HG02759 (cell line): ENCODE results near the gene MIDN.

ENCODE experiments used
- ATAC-seq: cut with Tn5 transposase; IDR thresholded peaks from one replicate; pipeline ENCODE4 v1.9.1; 2021; ENCODE audit warnings: mild to moderate bottlenecking, moderate library complexity; ENCODE audit not compliant: unreplicated experiment

MIDN gene

DNA sequence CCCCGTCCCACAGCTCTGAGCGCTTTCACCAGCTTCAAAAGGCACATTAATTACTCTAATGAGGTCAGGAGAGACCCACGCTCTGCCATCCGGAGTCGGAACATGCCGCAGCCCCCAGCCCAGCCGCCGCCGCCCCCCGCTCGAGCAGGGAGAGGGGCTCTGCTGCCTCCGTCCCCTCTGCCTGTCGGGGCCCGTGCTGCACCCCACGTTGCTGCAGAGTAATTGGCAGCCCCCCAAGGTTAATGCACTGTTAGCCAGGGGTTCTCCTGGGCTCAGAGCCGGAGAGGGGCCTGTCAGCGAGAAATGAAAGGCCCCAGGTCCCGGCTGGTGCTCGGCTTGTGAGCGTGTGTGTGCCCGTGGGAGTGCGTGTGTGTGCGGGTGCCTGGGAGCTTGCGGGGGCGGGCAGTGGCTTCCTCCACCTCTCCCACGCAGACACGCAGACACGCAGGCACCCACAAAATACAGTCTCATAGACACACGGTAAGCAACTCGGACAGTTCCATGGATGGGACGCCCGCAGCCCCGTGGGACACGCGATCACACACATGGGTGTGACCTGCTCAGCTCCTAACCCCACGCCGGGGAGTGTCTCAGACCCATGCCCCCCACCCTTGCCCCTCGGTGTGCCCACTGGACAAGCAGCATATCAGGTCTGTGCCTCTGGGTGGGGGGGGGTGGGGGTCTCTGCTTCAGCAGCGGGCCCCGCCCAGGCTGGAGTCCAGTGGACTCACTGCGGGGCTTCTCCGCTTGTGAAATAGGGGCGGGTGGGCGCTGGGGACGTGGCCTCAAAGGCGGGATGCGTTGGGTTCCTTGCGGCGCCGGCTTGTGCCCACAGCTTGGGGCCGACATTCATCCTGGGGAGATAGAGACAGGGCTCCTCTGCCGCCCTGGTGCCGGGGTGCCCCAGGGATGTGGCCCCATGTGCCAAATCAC is 32.5 kb downstream of the MIDN start:
- no peak for ATAC-seq

DNA sequence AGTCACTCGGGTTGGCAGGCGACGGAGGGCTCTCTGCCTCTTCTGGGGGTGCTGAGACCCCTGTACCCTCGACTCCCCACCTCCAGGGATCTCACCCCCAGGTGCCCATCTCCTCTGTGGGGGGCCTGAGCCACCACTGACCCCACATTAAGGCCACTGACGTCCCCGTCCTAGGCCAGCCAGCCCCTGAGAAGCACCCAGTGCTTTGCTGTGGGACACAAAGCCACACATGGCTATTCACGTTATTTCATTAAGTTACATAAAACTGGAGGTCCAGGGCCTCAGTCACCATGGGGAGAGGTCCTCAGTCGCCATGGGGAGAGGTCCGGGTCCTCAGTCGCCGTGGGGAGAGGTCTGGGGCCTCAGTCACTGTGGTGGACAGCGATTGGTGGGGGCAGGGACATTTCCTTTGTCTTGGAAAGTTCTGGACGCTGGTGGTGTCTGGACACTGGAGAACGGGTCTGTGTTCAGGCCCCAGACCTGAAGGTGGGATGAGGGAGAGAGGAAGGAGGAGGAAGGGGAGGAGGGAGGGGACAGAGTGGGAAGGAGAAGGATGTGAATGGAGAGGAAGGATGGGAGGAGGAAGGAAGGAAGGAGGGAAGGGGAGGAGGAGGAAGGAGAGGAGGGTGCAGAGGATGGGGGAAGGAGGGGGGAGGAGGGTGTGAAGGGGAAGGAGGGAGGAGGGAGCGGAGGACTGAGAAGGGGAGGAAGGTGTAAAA is 33.3 kb downstream of the MIDN start:
- no peak for ATAC-seq

DNA sequence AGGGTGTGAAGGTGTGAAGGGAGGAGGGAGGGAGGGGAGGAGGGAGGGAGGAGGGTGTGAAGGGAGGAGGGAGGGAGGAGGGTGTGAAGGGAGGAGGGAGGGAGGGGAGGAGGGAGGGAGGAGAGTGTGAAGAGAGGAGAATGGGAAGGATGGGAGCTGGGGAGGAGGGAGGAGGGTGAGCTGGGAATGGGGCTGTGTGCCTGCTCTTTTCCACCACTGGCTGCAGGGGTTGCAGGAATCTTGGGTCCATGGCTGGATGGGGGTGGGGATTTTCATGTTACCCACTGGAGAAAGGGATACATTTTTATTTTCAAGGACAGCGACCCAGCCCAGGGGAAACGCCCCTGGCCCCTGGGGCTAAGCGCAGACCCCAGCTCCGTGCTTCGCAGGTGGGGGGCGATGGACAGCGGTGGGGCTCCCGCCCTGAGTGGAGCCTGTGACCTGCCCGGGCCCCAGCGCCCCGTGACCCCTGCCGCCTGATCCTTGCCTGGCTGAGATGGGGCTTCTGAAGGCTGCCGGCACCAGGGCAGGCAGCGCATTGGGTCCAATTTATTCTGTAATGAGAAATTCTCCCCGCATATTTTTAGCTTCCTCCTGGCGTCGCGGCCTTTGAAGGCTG is 34.3 kb downstream of the MIDN start:
- no peak for ATAC-seq

- no peak for ATAC-seq
These were observed 35.0 kb downstream of the MIDN start for GRCh38 chr19:1283207-1283916.

DNA sequence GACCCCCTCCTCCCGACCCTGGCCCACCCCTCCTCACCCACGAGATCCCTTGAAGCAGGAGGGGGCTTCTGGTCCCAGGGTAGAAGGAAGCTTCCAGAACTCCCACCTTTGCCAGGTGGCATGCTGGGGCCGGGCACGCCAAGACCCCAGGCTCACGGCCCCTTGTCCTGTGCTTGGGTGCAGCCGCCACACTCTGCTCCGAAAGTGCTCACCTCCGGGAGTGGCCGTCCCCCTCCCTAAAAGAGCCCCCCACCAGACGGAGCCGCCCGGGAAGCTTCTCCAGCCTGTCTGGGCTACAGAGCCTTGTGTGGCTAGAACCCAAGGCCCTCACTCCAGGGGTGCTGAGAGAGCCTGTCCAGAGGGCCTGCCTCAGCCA is 35.5 kb downstream of the MIDN start:
- no peak for ATAC-seq

GRCh38 chr19:1284293-1284978 is 36.1 kb downstream of the MIDN start:
- no peak for ATAC-seq

DNA sequence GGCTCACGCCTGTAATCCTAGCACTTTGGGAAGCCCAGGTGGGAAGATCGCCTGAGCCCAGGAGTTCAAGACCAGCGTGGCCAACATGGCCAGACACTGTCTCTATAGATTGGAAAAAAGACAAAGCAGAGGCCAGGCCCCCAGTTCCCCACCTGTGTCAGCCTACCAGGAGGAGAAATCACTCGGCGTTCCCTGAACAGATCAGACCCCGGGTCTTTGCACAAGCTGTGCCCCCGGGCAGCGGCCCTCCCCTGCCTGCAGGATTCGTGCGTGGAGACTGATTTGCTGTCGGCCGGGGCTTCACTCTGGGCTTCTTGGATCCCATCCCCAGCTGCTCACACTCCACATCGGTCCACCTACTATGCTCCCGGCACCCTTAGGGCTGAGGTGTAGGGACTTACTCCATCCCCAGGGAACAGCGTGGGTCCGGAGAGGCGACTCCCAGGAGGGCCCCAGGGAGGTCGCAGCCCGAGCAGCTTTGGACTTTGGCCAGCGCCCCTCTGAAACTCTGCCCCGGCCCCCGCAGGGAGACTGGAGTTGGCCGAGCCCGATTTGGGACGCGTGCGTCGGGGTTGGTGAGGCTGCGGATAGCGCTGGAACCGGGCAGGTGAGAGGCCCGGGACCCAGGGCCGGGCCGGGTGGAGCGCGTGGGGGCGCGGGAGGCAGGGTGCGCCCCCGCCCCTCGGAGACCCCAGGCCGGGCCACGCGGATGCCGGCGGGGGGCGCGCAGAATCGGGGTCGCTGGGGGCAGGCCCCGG is 36.8 kb downstream of the MIDN start:
- ATAC-seq = no peak

DNA sequence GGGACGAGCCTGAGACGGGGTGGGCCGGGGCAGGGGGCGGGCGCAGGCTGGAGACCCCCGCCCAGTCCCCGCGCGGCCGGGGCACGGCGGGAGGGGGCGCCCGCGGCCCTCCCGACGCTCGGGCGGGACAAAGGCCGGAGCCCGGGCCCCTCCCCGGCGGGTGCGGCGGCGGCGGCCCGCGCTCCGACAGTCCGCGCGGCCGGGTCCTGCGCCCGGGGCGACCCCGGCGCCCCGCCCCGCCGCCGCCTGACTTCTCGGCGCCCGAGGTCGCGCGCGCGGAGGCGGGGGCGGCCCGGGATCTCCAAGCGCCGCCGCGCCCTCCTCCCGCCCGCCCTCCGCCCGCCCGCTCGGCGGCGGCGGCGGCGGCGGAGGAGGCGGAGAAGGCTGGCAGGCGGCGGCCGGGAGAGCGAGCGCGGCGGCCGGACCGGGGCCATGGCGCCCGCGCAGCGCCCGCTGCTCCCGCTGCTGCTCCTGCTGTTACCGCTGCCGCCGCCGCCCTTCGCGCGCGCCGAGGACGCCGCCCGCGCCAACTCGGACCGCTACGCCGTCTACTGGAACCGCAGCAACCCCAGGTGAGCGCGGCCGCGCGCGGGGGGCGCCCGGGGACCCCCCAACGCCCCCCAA is 37.5 kb downstream of the MIDN start, which contains the start of gene EFNA2:
Gene EFNA2 (plus strand): TSS at position 137 of the 624 bp plus-strand sequence. CDS start 296 bp downstream, at position 433.
- no peak for ATAC-seq

DNA sequence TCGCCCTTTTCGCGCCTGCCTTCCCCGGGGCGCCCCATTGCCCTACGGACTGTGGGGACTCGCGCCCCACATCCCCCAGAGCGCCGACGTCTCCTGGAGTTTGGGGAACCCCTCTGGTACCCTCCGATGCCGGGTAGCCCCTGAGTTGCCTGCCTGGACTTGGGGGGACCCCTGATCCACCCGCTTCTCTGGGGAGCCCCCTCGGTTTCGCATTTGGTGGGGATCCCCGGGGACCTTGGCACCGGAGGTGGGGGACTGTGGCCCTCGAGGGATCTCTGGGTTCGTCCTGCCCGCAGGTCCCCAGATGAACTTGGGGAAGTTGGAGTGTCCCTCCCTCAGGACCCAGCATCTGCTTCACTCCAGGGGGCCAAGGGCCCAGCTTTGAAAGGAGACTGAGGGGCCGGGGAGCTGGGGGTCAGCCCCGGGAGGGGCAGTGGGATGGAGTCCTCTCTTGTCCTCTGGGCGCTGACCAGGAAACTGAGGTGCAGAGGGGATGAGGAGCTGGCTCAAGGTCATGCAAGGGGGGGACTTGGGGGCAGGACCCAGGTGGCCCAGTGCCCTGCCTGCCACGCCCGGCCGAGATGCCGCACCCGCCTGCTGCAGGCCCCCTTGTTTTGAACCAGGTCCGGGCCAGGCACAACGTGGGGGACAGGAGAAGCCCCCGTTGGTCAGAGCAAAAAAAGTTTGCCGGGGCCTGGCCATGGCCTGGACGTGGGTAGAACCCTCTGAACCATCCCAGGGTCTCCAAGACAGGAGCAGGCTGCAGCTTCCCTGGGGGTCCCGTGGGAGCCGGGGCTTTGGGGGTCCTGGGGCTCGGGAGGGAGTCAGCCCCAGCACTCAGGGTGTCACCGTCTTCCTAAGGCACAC is 38.3 kb downstream of the MIDN start:
- no peak for ATAC-seq

DNA sequence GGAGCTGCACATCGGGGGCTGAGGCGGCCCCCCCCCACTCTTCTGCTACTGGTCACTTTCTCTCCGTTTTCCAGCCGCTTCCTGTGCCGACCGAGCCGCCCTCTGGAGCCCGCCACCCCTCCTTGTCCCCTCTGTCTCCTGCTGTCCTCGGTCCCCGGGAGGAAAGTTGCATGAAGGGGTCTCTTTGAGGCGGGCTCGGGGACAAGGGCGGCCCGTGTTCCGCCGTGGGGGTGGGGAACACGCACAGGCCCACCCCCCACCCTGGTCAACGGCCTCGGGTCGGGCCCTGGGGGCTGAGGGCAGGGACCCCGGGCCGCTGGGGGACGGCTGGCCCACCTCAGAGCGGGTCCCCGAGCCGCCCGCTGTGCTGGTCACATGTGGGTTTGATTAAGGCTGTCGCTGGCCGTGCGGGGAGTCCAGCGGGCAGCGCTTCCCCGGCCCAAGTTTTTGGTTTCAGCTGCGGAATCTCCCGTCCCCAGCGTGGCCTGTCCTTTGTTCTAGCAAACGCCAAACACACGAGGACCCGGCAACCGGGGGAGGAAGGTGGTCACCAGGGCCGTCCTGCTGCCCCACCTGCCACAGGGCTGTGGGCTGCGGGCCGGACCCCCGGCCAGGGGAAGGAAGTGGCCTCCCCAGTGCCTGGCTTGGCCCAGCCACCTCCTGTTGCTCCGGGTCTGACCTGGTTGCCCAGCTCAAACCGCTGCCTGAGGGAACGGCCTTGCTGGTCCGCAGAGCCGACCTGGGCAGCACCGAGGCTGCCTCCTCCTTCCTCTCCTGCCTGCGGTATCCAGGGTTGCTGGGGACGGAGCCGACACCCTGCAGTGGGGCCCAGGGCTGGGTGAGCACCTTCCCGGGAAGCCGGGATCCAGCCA is 39.2 kb downstream of the MIDN start:
- ATAC-seq = no peak

- no peak for ATAC-seq
These were observed 39.8 kb downstream of the MIDN start for GRCh38 chr19:1288226-1288612.

DNA sequence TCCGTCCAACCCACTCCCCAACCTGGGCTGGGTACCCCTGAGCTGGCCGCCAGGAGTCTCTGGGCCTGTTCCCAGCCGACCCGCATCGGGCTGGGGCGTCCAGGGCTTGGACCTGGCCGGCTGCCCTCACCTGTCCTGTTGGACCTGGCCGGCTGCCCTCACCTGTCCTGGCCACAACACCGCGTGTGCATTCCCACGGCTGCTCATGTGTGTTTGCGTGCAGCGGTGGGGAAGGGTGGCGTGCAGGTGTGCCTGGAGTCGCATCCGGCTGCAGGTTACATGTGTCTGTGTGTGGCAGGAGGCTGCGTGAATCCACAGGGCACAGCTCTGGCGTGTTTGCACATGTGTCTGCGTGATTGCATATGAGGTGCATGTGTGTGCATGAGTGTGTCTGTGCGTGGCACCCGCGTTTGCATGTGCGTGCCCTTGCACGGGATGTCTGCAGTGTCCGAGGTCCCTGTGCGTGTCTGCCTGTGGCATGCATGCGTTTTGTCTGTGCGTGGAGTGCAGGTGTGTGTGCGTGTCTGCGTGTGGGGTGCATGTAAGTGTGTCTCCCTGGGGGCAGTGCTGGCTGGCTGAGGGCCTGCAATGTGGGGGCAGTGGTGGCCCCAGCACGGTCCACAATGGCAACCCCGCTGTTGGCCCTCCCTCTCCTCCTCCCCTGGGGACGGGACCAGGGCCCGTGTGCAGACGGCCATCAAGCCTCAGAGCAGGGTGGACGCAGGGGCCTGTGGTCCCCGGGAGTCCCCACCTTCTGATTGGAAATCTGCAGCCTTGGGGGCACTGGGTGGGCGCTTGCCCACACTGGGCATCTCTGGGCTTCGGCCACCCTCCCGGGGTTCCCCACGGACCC is 40.7 kb downstream of the MIDN start:
- no peak for ATAC-seq

GRCh38 chr19:1289686-1290025 is 41.3 kb downstream of the MIDN start:
- ATAC-seq = no peak

DNA sequence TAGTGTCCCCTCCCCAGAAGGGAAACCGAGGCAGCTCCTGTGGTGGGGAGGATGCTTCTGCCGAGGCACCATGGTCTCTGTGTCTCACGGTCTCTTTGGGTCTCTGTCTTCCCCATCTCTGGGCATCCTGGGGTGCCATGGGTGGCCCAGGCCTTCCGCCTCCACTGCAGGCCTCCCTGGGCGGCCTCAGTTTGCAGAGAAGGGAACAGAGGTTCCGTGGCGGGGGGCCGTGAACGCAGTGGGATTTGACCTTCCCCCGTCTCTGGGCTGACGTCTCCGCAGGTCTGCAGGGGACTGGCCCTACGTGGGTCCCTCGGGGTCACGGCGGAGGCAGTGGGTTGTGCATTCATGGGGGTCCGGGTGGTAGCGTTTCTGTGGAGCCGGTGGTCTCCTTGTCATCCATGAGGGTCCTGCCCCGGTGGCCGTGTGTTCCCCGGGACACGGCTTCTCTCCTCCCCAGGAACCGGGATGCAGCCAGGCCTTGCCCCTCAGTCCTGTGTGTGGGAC is 41.9 kb downstream of the MIDN start:
- no peak for ATAC-seq

- ATAC-seq = no peak
These were observed 42.6 kb downstream of the MIDN start for GRCh38 chr19:1290703-1291651.
